DOHH2 (cell line): Measurements from ENCODE around the gene C1GALT1.

ENCODE experiments used
- CTCF ChIP-seq: fragments of 200-600 bp; sonication (generic); IDR thresholded peaks from one replicate; pipeline ENCODE4 v1.5.1; 2014; ENCODE audit warnings: antibody characterized with exemption, mild to moderate bottlenecking, low read depth, low read length; ENCODE audit not compliant: poor library complexity, severe bottlenecking
- EZH2phosphoT487 ChIP-seq: fragments of 200-600 bp; sonication (generic); IDR thresholded peaks from 2 replicates; pipeline ENCODE4 v1.6.1; 2017; ENCODE audit warnings: borderline replicate concordance, mild to moderate bottlenecking, antibody characterized with exemption, low read length, moderate library complexity, mixed read lengths

GRCh38 chr7:7223250-7223649 lies 40.9 kb downstream of the C1GALT1 start:
- TF ChIP-seq CTCF: no peak
- no peak for TF ChIP-seq EZH2phosphoT487
